H1 (cell line): Measurements from ENCODE around the gene ZNF81. TPM values are rescaled to one million over a fixed set of nuclear protein-coding genes. Genes with fewer than 3 reads are reported as not detected.
A peak's percentile ranks its signal among the peaks of the same experiment; 100 is the strongest.

Experiments
- CTCF ChIA-PET: fragments of 300-600 bp; sonication (Branson Sonifier 250); formaldehyde crosslinking; loops from one replicate; lab custom pipeline; 2021; ENCODE audit not compliant: partially characterized antibody; lab: Charles Lee
- POLR2A ChIA-PET: fragments of 300-600 bp; sonication (Branson Sonifier 250); formaldehyde crosslinking; loops from one replicate; lab custom pipeline; 2021; ENCODE audit warnings: inconsistent platforms; ENCODE audit not compliant: partially characterized antibody; lab: Charles Lee
- DNase-seq, 2 experiments: peaks; one replicate each; pipeline versions ENCODE4 v3.0.0 to v3.0.0-alpha.2; 2010 to 2022; ENCODE audit warnings: low spot score in 2 of 2, low read depth in 1 of 2, mixed read lengths in 1 of 2
- FAIRE-seq: peaks from 2 replicates; lab custom pipeline; 2011; peaks lifted over from hg19 to GRCh38; lab: Jason Lieb, UNC
- H2AFZ ChIP-seq: 2 replicates; pipeline ENCODE4 v1.8.1; 2012; ENCODE audit warnings: low read length, inconsistent platforms
- H2AK5ac ChIP-seq: 2 replicates; pipeline ENCODE4 v1.6.1; 2013; ENCODE audit warnings: low read depth, low read length
- H2BK120ac ChIP-seq: replicated peaks from 2 replicates; pipeline ENCODE3; 2013; ENCODE audit warnings: low read depth, low read length, inconsistent platforms
- H2BK12ac ChIP-seq: 2 replicates; pipeline ENCODE4 v1.6.1; 2013; ENCODE audit warnings: low read depth, low read length
- H2BK15ac ChIP-seq: 2 replicates; pipeline ENCODE4 v1.6.1; 2013; ENCODE audit warnings: low read length
- H2BK20ac ChIP-seq: 2 replicates; pipeline ENCODE4 v1.6.1; 2013; ENCODE audit warnings: low read length
- H2BK5ac ChIP-seq: 2 replicates; pipeline ENCODE4 v1.6.1; 2013; ENCODE audit warnings: low read depth, low read length
- H3K14ac ChIP-seq: 2 replicates; pipeline ENCODE4 v1.6.1; 2013; ENCODE audit warnings: inconsistent platforms; ENCODE audit not compliant: insufficient read length
- H3K18ac ChIP-seq: 2 replicates; pipeline ENCODE4 v1.6.1; 2013; ENCODE audit warnings: low read length; ENCODE audit errors: extremely low read depth
- H3K23ac ChIP-seq: 2 replicates; pipeline ENCODE4 v1.6.1; 2013; ENCODE audit warnings: inconsistent platforms; ENCODE audit not compliant: insufficient read length
- H3K23me2 ChIP-seq: 2 replicates; pipeline ENCODE4 v1.6.1; 2013; ENCODE audit warnings: low read depth, low read length
- H3K27ac ChIP-seq: 2 replicates; pipeline ENCODE4 v1.6.1; 2011; ENCODE audit warnings: low read depth, low read length, inconsistent platforms
- H3K27me3 ChIP-seq, 4 experiments: replicated peaks in 1 of 4; 1 replicate in 1 of 4; 2 replicates in 3 of 4; pipeline versions ENCODE4 v1.6.1 to v1.8.1; 2011 to 2013; ENCODE audit warnings: low read length in 3 of 4, mild to moderate bottlenecking in 3 of 4, inconsistent platforms in 2 of 4, mixed read lengths in 2 of 4, moderate library complexity in 1 of 4; ENCODE audit not compliant: control insufficient read depth in 3 of 4, insufficient read depth in 3 of 4; ENCODE audit errors: extremely low read depth in 1 of 4
- H3K36me3 ChIP-seq, 4 experiments: 2 replicates each; pipeline versions ENCODE4 v1.6.1 to v1.8.1; 2011 to 2013; ENCODE audit warnings: mild to moderate bottlenecking in 4 of 4, low read length in 3 of 4, moderate library complexity in 2 of 4, control low read depth in 1 of 4, inconsistent platforms in 1 of 4; ENCODE audit not compliant: insufficient read depth in 4 of 4, control insufficient read depth in 2 of 4
- H3K4ac ChIP-seq: replicated peaks from 2 replicates; pipeline ENCODE3; 2013; ENCODE audit warnings: low read length, low read depth, mixed read lengths, inconsistent platforms; ENCODE audit not compliant: insufficient read length
- H3K4me1 ChIP-seq, 4 experiments: replicated peaks in 1 of 4; 1 replicate in 1 of 4; 2 replicates in 3 of 4; pipeline versions ENCODE4 v1.6.1 to v1.8.1; 2011 to 2013; ENCODE audit warnings: low read length in 3 of 4, inconsistent platforms in 2 of 4, mixed read lengths in 1 of 4; ENCODE audit not compliant: insufficient read depth in 4 of 4, control insufficient read depth in 3 of 4
- H3K4me2 ChIP-seq, 2 experiments: 2 replicates each; pipeline versions ENCODE4 v1.6.1 to v1.8.1; 2011 to 2013; ENCODE audit warnings: low read depth in 2 of 2, low read length in 2 of 2, control low read depth in 1 of 2, inconsistent platforms in 1 of 2, mild to moderate bottlenecking in 1 of 2; ENCODE audit not compliant: insufficient read depth in 1 of 2
- H3K4me3 ChIP-seq, 4 experiments: fragments of 200-600, 300-600 bp in 1 of 4; sonication (generic), shearing (Covaris generic), sonication (Bioruptor Twin) in 1 of 4; 2 replicates each; pipeline versions ENCODE4 v1.5.1 to v1.8.1; 2011 to 2016; ENCODE audit warnings: low read length in 4 of 4, low read depth in 3 of 4, control low read depth in 2 of 4, inconsistent platforms in 2 of 4, mild to moderate bottlenecking in 2 of 4, mixed read lengths in 1 of 4, moderate library complexity in 1 of 4; ENCODE audit not compliant: insufficient read depth in 2 of 4; ENCODE audit errors: extremely low read depth in 1 of 4
- H3K56ac ChIP-seq: replicated peaks from 2 replicates; pipeline ENCODE3; 2013; ENCODE audit warnings: low read depth, mild to moderate bottlenecking, mixed read lengths, low read length, inconsistent platforms; ENCODE audit not compliant: insufficient read length
- H3K79me1 ChIP-seq: 2 replicates; pipeline ENCODE4 v1.6.1; 2013; ENCODE audit warnings: low read depth, low read length, control low read depth
- H3K79me2 ChIP-seq, 2 experiments: 2 replicates each; pipeline versions ENCODE4 v1.6.1 to v1.8.1; 2012 to 2013; ENCODE audit warnings: low read length in 2 of 2, mild to moderate bottlenecking in 2 of 2, inconsistent platforms in 1 of 2; ENCODE audit not compliant: insufficient read depth in 2 of 2, control insufficient read depth in 1 of 2
- H3K9ac ChIP-seq, 4 experiments: replicated peaks in 1 of 4; 1 replicate in 1 of 4; 2 replicates in 3 of 4; pipeline versions ENCODE4 v1.6.1 to v1.8.1; 2011 to 2013; ENCODE audit warnings: low read depth in 3 of 4, low read length in 3 of 4, control low read depth in 2 of 4, mild to moderate bottlenecking in 2 of 4, moderate library complexity in 2 of 4, inconsistent platforms in 1 of 4; ENCODE audit errors: extremely low read depth in 1 of 4
- H3K9me3 ChIP-seq, 2 experiments: 2 replicates each; pipeline versions ENCODE4 v1.6.1 to v1.8.1; 2012 to 2013; ENCODE audit warnings: mild to moderate bottlenecking in 2 of 2, moderate library complexity in 2 of 2, control low read depth in 1 of 2, inconsistent platforms in 1 of 2, low read depth in 1 of 2, low read length in 1 of 2, mixed read lengths in 1 of 2; ENCODE audit not compliant: insufficient read depth in 2 of 2
- H4K20me1 ChIP-seq, 2 experiments: replicated peaks in 1 of 2; 2 replicates each; pipeline versions ENCODE3 to v1.8.1; 2011 to 2013; ENCODE audit warnings: inconsistent platforms in 2 of 2, low read length in 2 of 2, mild to moderate bottlenecking in 1 of 2; ENCODE audit not compliant: insufficient read depth in 2 of 2, control insufficient read depth in 1 of 2
- H4K5ac ChIP-seq: 2 replicates; pipeline ENCODE4 v1.6.1; 2013; ENCODE audit warnings: low read length, low read depth, mixed read lengths, inconsistent platforms; ENCODE audit not compliant: insufficient read length
- H4K8ac ChIP-seq: 2 replicates; pipeline ENCODE4 v1.8.0; 2013; ENCODE audit warnings: mild to moderate bottlenecking, moderate library complexity, low read length, inconsistent platforms; ENCODE audit not compliant: insufficient read depth; ENCODE audit errors: extremely low read depth
- H4K91ac ChIP-seq: replicated peaks from 2 replicates; pipeline ENCODE3; 2013; ENCODE audit warnings: low read length, mixed read lengths, inconsistent platforms; ENCODE audit not compliant: insufficient read length
- ATF2 ChIP-seq: IDR thresholded peaks from 2 replicates; pipeline ENCODE4 v1.6.1; 2012; ENCODE audit warnings: low read length, inconsistent platforms
- BCL11A ChIP-seq, 2 experiments: IDR thresholded peaks; one replicate each; pipeline ENCODE4 v1.6.1; 2011; ENCODE audit warnings: low read depth in 2 of 2, low read length in 2 of 2, mild to moderate bottlenecking in 2 of 2
- CTCF ChIP-seq, 3 experiments: IDR thresholded peaks; 1 replicate in 2 of 3; 2 replicates in 1 of 3; pipeline versions ENCODE4 v1.5.1 to v1.6.1; 2011; ENCODE audit warnings: low read length in 3 of 3, mild to moderate bottlenecking in 3 of 3, inconsistent platforms in 2 of 3, low read depth in 1 of 3, moderate library complexity in 1 of 3; ENCODE audit not compliant: insufficient read depth in 1 of 3; ENCODE audit errors: control extremely low read depth in 1 of 3
- EP300 ChIP-seq, 2 experiments: IDR thresholded peaks; 1 replicate in 1 of 2; 2 replicates in 1 of 2; pipeline ENCODE4 v1.6.1; 2011 to 2012; ENCODE audit warnings: low read depth in 2 of 2, low read length in 2 of 2, mild to moderate bottlenecking in 2 of 2, borderline replicate concordance in 1 of 2, inconsistent platforms in 1 of 2, moderate library complexity in 1 of 2
- RNF2 ChIP-seq: fragments of 200-900, 300-1000 bp; sonication (generic); IDR thresholded peaks from 2 replicates; pipeline ENCODE4 v1.7.1; 2016; ENCODE audit warnings: borderline replicate concordance, low read depth, mild to moderate bottlenecking, antibody characterized with exemption, low read length; ENCODE audit not compliant: poor library complexity, severe bottlenecking; ENCODE audit errors: missing control alignments
- TCF12 ChIP-seq: IDR thresholded peaks from 2 replicates; pipeline ENCODE4 v1.6.1; 2011; ENCODE audit warnings: low read depth, mild to moderate bottlenecking, low read length
- TEAD4 ChIP-seq: IDR thresholded peaks from 2 replicates; pipeline ENCODE4 v1.6.1; 2012; ENCODE audit warnings: low read depth, low read length, inconsistent platforms, mixed read lengths
- WGBS, 2 experiments: shearing (Covaris generic) in 1 of 2; methylation state at CpG; one replicate each; pipeline versions ENCODE4 v1.1.6 to v1.1.7; 2013 to 2015; ENCODE audit warnings: low lambda C conversion rate in 2 of 2, mixed read lengths in 2 of 2, inconsistent platforms in 1 of 2, low coverage in 1 of 2, missing lambda C conversion rate in 1 of 2; ENCODE audit not compliant: insufficient replicate concordance in 2 of 2, insufficient coverage in 1 of 2, insufficient read length in 1 of 2; ENCODE audit errors: extremely low coverage in 1 of 2, missing lambda C conversion rate in 1 of 2; 5-methylcytosine and 5-hydroxymethylcytosine counted together
- polyA plus RNA-seq, 7 experiments: library from polyadenylated mRNA; depleted of rRNA in 3 of 7; stranded (reverse) in 5 of 7; unstranded in 2 of 7; fragments of >200 nt in 5 of 7; fragments of 200-250 nt in 2 of 7; gene quantifications; 1 replicate in 5 of 7; 2 replicates in 1 of 7; 4 replicates in 1 of 7; pipeline versions ENCODE4 v1.2.1 to v1.2.3, GENCODE V29; 2011 to 2013; ENCODE audit warnings: missing spikeins in 2 of 7, mixed read lengths in 2 of 7
- total RNA-seq: library from RNA; stranded (reverse); fragmentation: NEBNext Ultra II Directional; extraction: Animal tissue kit (Norgen Biotek cat#: 25700); gene quantifications from 2 replicates; pipeline ENCODE4 v1.2.1, GENCODE V29; 2021

The ZNF81 gene
- total and polyA plus RNA-seq, 2 of the 8 experiments (the other 6 are each of a cell fraction or from before 2014, with no cell fraction given) = 3.4 to 10.0 TPM

- 40% methylated on average over 8 of the region's 15 CpGs; no CpG with 5 or more reads in 1 of the 2 experiments for WGBS, 2 experiments
- POLR2A ChIA-PET = interaction anchor here (1.0 kb wide), 1 partner anchor 121 kb away, joined by 3 read pairs; no protein-coding TSS in a partner anchor
- no peak for TF ChIP-seq RNF2
- TF ChIP-seq CTCF (IDR thresholded peaks at IDR 0.05; ENCODE audit: control extremely low read depth in 1 of 3, insufficient read depth in 1 of 3, low read depth in 1 of 3, low read length in 3 of 3) = no peak
- no peak for TF ChIP-seq EP300 (IDR thresholded peaks at IDR 0.05; ENCODE audit: borderline replicate concordance in 1 of 2, low read depth in 2 of 2, low read length in 2 of 2)
- no peak for TF ChIP-seq ATF2
- peak; percentile 44; the same call in 1 of the 2 replicates for TF ChIP-seq TEAD4
- TF ChIP-seq TCF12 = peak; percentile 75
- TF ChIP-seq BCL11A (IDR thresholded peaks at IDR 0.05; ENCODE audit: low read depth in 2 of 2, low read length in 2 of 2) = no peak
Observed at GRCh38 chrX:47936224-47936939, 99.7 kb downstream of the ZNF81 start.

More at GRCh38 chrX:47936224-47936939, 99.7 kb downstream of the ZNF81 start:
- no peak overlapping the region for H2AK5ac ChIP-seq
- H3K79me2 ChIP-seq = no peaks in the 10 kb centered on the region
- no peak overlapping the region for H4K5ac ChIP-seq
- H4K8ac ChIP-seq = no peak overlapping the region
- no peaks in the 10 kb centered on the region for H3K4me1 ChIP-seq
- no peak overlapping the region for H3K18ac ChIP-seq
- H2BK120ac ChIP-seq = no peak overlapping the region
- no peaks in the 10 kb centered on the region for H4K20me1 ChIP-seq
- no peak overlapping the region for H2BK15ac ChIP-seq
- H4K91ac ChIP-seq = no peak overlapping the region
- H2BK5ac ChIP-seq = no peak overlapping the region
- H3K4me2 ChIP-seq = peak overlapping the region; percentile 42 to 52; a peak in 3 of 4 replicates
- H3K56ac ChIP-seq = no peak overlapping the region
- H3K23me2 ChIP-seq = no peaks in the 10 kb centered on the region
- no peak overlapping the region for H2BK12ac ChIP-seq
- DNase-seq = no peak
- H3K14ac ChIP-seq = no peak overlapping the region
- H3K9me3 ChIP-seq = no peaks in the 10 kb centered on the region
- peak; percentile 63 for FAIRE-seq
- no peak overlapping the region for H3K9ac ChIP-seq
- H3K23ac ChIP-seq = no peak overlapping the region
- H3K36me3 ChIP-seq = no peaks in the 10 kb centered on the region
- peak overlapping the region in 1 of 4 experiments; percentile 47; a peak in 2 of 8 replicates for H3K4me3 ChIP-seq
- H3K4ac ChIP-seq = no peak overlapping the region
- no peaks in the 10 kb centered on the region for H3K79me1 ChIP-seq
- no peak overlapping the region; the same call in 1 of the 2 replicates for H2AFZ ChIP-seq
- CTCF ChIA-PET = interaction anchor here (0.6 kb wide), 1 partner anchor 1105 kb away, joined by 3 read pairs; no protein-coding TSS in a partner anchor
- no peak overlapping the region for H3K27ac ChIP-seq
- H2BK20ac ChIP-seq = no peak overlapping the region
- H3K27me3 ChIP-seq = no peaks in the 10 kb centered on the region
